Measurements from ENCODE around the gene LRP8.

LRP8 gene

DNA sequence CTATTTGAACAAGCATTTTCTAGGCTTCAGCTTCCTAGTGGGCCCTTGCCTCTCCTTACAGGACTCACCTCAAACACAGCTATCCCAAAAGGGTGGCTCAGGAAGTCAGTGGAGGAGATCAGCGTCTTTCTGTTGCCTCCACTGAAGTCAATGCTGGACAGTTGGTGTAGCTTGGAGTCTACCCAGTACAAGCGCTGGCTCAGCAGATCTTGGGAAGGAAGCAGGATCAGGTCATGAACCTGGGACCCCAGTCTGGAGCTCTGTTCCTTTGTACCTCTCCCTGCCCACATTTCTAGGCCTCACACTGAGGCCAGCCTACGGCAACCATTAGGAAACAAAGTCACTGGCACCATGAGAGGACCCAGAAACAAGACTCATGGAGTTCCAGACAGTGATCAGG, 65.9 kb downstream of the LRP8 start:
- no peak for DNase-seq (ENCODE audit: low read depth in 2 of 2)

DNA sequence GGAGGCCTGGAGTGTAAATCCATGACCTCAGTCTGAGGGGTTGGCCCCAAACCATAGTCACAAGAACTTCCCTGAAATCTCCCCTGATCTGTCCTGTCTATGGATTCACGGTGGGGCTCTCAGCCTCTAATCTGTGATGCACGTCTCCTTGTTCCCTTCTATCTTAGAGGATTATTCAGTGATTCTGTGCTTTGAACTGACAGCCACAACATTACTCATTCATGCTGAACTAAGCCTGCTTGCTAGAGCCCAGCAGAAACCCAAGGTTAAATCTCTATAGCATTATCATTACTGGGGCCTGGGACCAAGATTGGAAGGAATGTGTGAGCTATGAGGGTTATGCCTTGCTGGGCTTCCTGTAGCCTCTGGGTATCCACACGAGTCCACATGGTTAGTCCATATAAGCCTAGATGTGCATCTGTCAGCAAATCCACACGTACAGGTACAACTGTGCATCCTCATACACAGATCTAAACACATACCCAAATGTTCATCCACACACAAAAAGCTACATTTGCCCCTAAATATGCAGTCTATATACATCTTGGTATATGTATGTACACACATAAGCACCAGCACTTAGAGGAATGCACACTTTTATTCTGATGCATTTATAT, 67.1 kb downstream of the LRP8 start:
- DNase-seq (ENCODE audit: low read depth in 2 of 2), result no peak

DNA sequence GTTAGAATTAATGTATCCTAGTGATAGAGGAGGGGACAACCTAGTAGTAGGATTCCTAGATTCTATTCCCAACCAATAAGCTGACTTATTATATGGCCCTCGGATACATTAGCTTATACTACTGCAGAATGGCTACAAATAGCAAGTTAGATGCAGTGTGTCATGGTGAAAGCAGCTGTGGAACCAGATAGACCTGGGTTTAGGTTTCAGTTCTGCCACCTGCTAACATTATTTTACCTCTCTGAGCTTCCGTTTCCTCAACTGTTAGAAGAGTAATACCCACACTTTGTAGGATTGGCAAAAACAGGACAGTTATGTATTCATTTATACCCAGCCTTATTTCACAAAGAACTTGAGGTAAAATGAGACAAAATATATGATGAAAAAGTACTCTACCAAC, 67.9 kb downstream of the LRP8 start:
- DNase-seq (ENCODE audit: low read depth in 2 of 2), result no peak

DNA sequence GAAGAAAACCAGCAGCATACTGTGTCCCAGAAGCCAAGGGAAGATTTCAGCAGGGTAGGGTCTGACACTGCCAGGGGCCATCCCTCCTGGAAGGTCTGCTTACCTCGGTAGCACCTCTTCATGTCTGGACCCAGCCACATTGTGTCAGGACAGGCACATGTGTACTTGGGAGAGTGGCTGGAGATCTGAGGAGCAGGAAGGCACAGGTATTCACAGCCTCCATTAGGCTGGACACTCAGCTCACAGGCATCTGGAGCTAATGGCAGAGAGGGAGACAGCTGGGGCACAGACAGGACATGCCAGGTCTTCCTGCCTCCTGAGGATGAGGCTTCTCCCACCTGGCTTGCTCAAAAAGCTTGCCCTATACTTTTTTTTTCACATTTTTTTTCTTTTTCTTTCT, 69.7 kb downstream of the LRP8 start:
- DNase-seq (ENCODE audit: low read depth in 2 of 2), result no peak

DNA sequence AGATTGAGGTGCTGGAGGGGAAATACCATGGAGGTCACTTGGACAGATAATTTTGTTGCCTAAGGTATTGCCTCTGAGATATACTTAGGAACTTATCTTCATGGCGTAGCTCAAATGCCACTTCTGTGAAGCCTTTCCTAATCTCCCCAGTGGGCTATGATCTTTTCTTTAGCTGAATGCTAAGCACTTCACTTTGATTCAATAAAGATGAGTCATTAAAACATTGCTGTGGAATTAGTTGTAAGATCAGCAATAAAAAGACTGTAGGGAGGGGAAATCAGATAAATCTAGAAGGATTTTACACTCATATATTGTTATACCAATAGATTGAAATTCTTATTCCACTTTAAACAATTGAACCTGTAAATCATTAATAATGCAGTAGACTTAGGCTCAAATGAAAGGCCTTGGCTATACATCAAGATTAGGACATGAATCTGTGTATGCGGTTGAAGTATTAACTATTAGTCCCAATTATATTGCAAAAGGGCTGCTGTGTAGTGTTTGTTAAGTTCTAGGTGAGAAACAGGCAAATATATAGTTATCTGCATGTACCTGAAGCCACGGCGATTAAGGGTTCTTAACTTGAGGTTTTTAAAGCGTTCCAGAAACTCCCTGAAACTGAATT, 70.3 kb downstream of the LRP8 start:
- DNase-seq (ENCODE audit: low read depth in 2 of 2), result no peak

DNA sequence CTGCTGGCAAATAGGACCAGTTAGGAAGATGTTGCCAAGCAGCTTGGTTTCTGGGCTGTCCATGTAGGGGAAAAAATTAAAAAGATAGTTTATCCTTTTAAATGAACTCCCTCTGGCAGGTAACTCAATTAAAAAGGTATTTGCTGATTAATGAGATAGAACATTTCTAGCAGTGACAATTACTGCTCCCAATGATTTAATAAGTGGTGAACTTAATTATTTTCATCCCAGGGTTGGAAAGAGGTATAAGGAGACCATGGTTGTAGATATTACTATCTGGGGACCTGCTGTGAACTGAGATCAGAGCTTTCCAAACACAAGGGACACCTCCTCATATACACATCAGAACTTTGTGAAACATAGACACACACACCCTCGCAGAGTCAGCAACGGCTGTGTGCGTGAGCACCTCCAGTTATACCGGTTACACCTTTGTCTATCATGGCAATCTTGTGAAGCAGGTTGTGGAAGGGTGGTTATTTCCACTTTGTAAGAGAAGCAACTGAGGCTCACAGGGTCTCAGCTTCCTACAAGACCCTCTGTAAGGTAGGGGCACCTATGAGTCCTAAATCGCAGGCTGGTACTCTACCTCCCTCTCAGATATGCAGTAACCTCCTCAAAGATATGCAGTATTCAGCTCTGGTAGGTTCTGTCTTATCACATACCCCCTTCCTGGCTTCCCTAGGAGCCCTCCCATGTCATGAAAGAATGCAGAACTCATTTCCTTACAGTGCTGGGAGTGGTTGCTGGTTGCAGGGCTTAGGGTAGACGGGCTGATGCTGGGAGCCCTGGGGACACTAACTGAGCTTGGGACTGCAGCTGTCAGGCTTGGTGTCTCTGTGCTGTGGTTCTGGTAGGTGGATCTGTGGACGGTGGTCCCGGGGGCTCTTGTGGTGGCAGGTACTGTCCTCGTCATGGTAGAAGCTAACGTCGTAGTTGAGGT, 71.1 kb downstream of the LRP8 start:
- no peak for DNase-seq (ENCODE audit: low read depth in 2 of 2)

DNA sequence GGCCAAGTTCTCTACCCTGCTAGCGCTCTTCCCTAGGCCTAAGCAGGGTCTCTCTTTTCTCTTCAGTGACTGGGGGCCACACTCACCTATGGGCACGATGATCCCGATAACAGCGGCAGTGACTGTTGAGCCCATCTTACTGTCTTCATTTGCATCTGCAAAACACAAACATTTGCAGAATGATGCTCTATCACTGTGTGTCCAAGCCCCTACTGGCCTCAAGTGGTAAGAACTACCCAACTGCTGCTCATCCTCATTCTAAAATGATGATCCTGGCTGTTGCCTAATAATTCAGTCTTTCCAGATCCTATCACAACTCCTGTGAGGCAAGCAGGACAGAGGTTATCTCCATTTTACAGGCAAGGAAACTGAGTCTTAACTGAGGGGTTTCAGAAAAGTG, 72.8 kb downstream of the LRP8 start:
- DNase-seq (ENCODE audit: low read depth in 2 of 2), result no peak

DNA sequence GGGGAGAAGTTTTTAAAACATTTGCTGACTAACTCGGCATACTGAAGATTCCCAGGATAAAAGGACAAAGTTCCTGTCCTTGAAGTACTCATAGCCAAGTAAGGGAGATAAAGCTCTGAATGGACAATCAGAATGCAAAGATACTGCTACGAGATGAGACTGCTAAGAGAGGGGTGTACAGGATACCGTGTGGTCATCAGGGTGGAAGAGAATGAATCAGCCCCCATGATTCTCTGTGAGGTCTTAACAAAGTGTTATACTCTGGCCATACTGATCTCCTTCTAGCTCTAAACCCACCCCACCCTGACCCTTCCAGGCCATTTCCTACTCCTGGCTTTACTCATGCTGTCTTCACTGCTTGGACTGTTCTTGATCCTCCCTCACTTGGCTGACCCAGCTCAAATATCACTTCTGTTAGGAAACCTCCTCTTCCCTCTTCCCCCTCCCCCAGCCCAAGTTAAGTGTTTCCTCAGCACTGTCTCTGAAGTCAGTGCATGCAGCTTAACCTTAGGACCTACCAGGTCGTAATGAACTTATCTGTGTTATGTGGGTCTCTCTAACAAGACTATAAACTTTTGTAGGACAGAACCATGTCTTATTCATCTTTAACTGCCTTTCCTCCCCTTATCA, 73.7 kb downstream of the LRP8 start:
- no peak for DNase-seq (ENCODE audit: low read depth in 2 of 2)

DNA sequence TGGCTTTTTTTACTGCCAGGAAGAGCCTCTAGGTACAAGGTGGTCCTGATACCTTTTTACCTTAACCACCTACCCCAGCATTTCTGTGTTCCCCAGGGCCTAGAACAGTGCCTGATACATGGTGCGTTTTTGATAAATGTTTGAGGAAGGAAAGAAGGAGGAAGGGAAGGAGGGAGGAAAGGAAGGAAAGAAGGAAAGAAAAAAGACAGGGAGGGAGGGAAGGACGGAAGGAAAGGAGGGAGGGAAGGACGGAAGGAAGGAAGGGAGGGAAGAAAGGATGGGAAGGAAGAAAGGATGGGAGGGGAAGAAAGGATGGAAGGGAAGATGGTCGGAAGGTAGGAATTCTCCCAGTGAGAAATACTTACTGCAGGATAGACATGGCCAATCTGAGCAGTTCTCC, 77.5 kb downstream of the LRP8 start:
- DNase-seq (ENCODE audit: low read depth in 2 of 2), result no peak

DNA sequence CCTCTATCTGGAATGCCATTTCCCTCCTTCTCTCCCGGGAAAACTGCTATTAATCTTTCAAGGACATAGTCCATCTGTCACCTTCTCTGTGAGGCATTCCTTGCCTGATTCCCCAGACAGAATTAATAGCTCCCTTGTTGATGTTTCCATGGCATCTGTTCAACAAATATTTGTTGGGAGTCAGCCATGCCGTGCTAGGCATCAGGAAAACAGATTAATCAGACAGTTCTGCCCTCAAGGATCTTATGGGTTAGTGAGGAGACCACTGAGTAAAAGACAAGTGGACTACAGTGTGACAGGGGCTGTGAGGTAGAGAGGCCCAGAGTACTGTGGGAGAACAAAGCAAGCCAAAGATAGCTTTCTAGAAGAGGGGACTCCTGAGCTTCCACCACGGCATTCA, 78.2 kb downstream of the LRP8 start:
- DNase-seq (ENCODE audit: low read depth in 2 of 2), result no peak

DNA sequence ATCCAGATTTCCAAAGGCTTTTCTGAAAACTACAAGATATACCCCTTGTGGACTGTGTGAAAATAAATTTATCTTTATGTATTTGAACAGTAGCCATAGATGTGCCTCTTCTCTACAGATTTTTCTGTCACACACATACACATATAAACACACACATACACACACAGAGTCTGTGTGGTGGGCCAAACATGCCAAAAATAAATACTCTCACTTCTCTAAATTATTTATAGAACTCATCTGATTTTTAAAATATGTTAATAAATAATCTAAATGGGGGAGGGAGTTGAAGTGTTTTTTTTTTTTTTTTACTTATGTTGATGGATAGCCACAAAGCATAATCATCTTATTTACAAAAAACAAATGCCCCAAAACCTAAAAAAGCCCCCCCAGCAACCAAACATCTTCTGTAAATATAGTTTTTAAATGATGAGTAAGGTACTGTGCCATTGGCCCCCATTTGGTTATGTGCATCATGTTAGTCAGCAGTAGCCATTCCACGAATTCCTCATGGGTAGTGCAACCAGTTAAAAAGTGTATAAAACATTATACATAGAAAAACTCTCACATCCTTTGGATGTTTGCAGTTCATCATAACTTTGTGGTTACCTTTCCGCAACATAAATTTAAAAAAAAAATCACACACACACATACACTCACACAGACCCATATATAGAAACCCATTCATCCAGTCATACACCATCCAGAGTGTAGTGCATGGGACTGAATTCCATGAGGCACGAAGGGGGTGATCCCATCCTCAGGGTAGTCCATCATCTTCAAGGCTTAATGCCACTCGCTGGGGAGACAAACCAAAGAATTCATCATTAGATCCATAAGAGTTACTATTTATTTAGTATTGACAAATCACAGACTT, 81.4 kb downstream of the LRP8 start:
- no peak for DNase-seq (ENCODE audit: low read depth in 2 of 2)

DNA sequence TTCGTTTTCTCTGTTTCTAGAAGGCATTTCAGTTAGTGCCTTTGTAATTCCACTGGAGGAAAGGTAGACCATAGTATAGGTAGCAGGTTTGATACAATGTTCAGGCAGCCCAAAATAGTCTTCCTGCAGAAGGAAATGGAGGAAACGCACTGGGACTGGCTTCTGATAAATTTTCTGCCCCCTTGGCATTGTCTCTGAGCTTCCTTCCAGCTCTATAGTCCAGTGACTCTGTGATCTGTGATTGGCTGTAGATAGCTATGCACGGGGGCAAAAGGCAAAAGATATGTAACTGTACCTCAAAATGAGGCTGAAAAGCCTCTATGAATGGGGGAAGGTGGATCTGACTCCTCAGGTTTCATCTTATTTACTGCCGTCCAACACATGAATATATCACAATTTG, 83.7 kb downstream of the LRP8 start:
- DNase-seq (ENCODE audit: low read depth in 2 of 2), result no peak

DNA sequence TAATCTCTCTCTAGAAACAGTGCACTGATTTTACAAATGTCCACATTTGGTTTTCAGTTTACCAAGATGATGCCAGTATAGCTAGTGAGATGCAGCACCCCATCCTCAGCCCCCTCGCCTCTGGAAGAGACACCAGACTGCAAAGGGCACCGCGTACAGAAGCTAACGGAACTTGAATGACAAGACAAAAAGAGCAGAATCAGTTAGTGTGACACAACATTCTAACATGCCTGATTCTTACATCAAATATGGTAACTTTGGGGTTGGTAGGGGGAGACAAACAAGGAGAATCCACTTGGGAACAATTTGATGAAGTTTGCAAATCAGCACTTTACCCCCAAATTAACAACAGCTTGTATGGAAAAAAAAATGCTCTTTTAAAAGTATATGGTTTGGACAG, 85.5 kb downstream of the LRP8 start:
- no peak for DNase-seq (ENCODE audit: low read depth in 2 of 2)

DNA sequence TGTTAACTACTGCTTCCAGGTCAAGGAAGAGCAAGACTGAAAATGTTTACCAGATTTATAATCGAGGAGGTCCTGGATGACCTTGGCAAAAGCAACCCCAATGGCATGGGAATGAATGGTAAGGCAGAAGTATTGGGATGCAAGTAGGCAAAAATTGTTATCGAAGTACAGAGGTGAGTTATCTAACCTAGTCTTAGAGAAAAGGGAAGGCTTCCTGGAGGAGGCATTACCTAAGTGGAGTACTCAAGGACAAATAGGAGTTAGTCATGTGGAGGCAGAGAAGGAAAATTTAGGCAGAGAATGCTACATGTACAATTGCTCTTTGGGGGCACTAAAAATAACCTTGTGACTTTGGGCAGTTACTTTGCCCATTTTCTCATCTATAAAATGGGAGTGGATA, 86.0 kb downstream of the LRP8 start:
- no peak for DNase-seq (ENCODE audit: low read depth in 2 of 2)

DNA sequence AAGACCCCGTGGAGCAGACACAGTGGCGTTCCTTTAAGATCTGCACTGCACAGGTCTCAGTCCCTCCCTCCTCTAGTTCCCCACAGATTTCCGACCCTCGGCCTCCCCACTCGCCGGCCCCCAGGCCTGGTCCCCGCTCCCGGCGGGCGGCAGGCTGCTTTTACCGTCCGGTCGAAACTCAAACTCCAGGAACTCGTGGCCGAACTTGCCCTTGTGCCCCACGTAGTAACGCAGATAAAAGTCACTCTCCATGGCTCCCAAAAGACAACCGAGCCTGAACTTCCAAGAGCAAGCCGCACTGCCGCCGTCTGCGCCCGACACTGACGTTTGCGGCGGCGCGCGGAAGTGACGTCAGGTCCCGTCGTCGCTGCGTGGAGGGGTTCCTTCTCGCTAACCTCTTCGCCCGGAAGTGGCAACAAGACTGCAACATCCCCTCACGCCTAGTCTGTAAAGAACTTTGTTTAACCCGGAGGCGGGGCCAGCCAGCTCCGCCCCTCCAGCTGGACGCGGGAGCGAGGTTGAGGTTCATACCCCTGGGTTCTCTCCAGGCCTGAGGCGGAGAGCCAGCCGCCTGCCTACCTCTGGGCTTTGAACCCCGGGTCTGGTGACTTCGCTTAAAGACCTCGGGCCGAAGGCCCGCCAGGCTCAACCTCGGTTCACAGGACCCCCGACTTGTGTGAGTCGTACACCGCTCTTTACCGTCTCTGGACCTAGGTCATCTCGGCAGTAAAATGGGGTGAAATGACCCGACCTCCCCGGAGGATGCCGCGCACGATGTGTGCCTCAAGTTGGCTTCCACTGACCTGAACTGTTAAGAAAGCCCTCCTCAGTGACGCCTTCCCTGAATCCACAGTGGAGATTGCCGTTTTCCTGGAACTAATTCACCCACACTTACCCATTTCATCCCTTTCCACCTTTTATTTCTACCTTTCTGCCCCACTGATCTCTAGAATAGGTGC, 89.4 kb downstream of the LRP8 start, which contains the start of gene MAGOH:
TSS of gene MAGOH (minus strand) at position 322 of the 959 bp plus-strand sequence. CDS start at position 252, 70 bp downstream.
- peak; percentile 89 to 91 for DNase-seq (ENCODE audit: low read depth in 2 of 2)

DNA sequence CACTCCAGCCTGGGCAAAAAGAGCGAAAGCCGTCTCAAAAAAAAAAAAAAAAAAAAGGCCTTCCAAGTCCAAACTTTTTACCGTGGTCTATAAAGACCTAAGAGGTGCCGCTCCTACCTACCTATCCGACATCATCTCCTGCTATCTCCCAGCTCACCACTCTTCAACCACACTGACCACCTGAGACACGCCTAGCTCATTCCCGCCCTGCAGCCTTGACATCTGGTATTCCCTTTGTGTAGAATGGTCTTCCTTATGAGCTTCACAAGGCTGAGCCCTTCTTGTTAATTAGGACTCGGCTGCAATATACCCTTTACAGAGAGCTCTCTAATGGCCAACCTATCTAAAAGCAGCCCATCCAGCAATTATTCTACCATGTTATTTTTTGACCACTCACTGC, 90.2 kb downstream of the LRP8 start:
- DNase-seq (ENCODE audit: low read depth in 2 of 2), result no peak

DNA sequence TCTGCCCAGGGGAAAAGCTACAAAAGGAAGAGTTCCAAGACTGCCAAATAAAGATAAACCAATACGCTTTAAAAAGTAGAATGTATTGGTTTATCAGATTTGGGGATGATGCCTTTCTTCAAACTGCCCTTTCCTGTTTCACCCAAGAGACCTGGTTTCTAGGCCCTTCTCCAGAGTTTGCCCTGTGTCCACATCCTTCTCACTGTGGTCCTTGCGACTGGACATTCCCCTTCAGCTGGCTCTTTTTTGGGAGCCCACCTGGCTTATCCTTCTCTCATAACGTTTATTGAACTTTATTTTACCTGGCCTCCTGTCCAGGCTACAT, 106.9 kb downstream of the LRP8 start:
- DNase-seq (ENCODE audit: low read depth in 2 of 2), result no peak

DNA sequence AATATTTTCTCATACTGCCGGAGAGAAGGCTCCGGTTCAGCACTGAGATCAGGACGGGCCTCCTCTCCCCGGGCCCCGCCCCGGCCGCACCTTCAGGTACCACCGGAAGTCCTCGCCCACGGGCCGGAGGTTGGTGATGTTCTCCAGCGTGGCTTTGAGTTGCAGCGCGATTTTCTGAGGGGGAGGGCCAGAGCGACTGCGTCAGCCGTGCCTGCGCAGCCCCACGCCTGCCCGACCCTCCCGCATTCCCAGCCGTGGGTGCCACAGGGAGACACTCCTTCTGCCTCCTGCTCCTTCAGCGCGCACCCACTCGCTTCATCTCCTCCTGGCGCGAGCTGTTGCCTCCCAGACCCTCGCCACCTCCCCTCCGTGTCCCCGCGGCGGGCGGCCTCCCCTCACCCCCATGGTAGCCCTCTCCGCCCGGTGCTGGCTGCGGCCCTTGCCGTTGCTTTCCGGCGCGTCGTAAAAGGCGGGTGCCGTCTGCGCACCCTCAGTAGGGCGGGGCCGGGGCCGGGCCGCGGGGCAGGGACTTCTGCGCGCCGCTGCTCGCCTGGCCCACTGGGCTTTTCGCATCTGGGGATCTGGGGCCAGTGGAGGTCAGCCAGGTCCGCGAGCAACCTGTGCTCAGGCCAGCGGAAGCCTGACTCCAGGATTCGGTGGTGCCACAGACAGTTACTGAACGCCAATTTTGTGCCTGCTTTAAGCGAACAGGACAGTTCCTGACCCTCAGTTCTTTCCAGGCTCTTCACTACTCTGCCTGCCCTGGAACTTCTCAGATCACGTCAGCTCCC, 107.5 kb downstream of the LRP8 start, which contains the start of gene CZIB:
TSS of gene CZIB (minus strand) at position 464 of the 791 bp plus-strand sequence. CDS start at position 405, 59 bp downstream.
- peak; percentile 86 to 88 for DNase-seq (ENCODE audit: low read depth in 2 of 2)

DNA sequence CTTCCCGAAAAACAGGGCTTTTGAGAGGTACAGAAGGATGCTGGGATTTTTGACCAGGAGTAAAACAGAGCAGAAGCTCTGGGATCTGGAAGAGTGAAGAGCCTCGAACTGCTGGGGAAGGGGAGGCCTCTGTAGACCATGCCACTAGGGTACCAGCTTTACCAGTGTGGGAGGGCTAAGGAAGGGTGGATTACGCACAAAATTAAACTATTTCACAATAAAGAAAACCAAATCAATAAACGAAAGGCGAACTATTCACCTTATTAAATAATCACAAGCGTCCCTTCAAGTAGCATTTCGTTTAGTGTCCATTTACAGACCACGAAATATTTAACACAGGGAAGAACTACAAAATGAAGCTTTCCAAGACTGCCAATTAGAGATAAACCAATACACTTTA, 108.2 kb downstream of the LRP8 start:
- DNase-seq (ENCODE audit: low read depth in 2 of 2), result no peak

Data from stimulated activated CD8-positive, alpha-beta memory T cell treated with anti-CD3 and anti-CD28 coated beads, Interleukin-15, amount 100 ng/mL, for 4 hours (primary cell).